Ovary (tissue), 9 donors: Measurements from ENCODE around the gene CTNND2. TPM values are rescaled to one million over a fixed set of nuclear protein-coding genes. Genes with fewer than 3 reads are reported as not detected.

ENCODE experiments used
- DNase-seq, 5 donors: peaks; one replicate each; pipeline ENCODE4 v3.0.0-alpha.2; 2019 to 2020
- H3K27ac ChIP-seq, 2 donors: fragments of 200-600 bp; one replicate each; pipeline versions ENCODE4 v1.5.1 to v1.8.0; 2019 to 2022
- H3K27me3 ChIP-seq: fragments of 200-600 bp; one replicate; pipeline ENCODE4 v1.8.0; 2022
- H3K36me3 ChIP-seq: fragments of 200-600 bp; sonication (generic); one replicate; pipeline ENCODE4 v1.5.1; 2019
- H3K4me1 ChIP-seq: one replicate; pipeline ENCODE4 v1.8.1; 2013; ENCODE audit warnings: mild to moderate bottlenecking, moderate library complexity; ENCODE audit not compliant: insufficient read depth
- H3K4me3 ChIP-seq: fragments of 200-600 bp; sonication (generic); one replicate; pipeline ENCODE4 v1.5.1; 2017
- H3K9me3 ChIP-seq, 2 donors: fragments of 200-600 bp in 1 of 2; sonication (generic) in 1 of 2; one replicate each; pipeline versions ENCODE4 v1.5.1 to v1.8.1; 2013 to 2019; ENCODE audit warnings: mild to moderate bottlenecking in 1 of 2, moderate library complexity in 1 of 2
- EP300 ChIP-seq: sonication (generic); formaldehyde crosslinking; IDR thresholded peaks from one replicate; pipeline ENCODE4 v1.6.1; 2017; ENCODE audit warnings: antibody characterized with exemption
- POLR2A ChIP-seq: fragments of 450-650 bp; IDR thresholded peaks from one replicate; pipeline ENCODE4 v1.6.1; 2017; ENCODE audit warnings: antibody characterized with exemption, mild to moderate bottlenecking, moderate library complexity
- WGBS, 3 donors: extraction: QIAGEN DNeasy Blood & Tissue Kit in 1 of 3; methylation state at CpG; one replicate each; pipeline versions ENCODE4 v1.1.5 to v1.1.7; 2013 to 2017; 5-methylcytosine and 5-hydroxymethylcytosine counted together
- intact Hi-C, 4 donors: fragments of 100-400 bp; cut with DNase I; formaldehyde crosslinking; loops; one replicate each; pipeline versions ENCODE4 v1.11.0 to v1.15.1; 2022 to 2023
- polyA plus RNA-seq, 2 donors: library from polyadenylated mRNA; stranded (reverse); fragments of 200-250 nt in 1 of 2; fragments of 350-450 nt in 1 of 2; fragmentation: Illumina TruSeq in 1 of 2; extraction: RNeasy Lipid Tissue Mini Kit (QIAGEN cat#74804) in 1 of 2; gene quantifications; one replicate each; pipeline ENCODE4 v1.2.3, GENCODE V29; 2013 to 2014
- total RNA-seq, 7 donors: library from RNA; depleted of rRNA in 2 of 7; stranded (reverse); fragments of >200 nt in 2 of 7; fragmentation: NEBNext Ultra II Directional in 3 of 7; extraction: Animal tissue kit (Norgen Biotek cat#: 25700) in 3 of 7; gene quantifications; one replicate each; pipeline versions ENCODE4 v1.1.0 to v1.2.4, GENCODE V29; 2016 to 2023
- TF ChIP-seq, protein P1 (sequence below), 3 donors: fragments of 450-650 bp in 2 of 3; fragments of 200-600 bp in 1 of 3; IDR thresholded peaks; one replicate each; pipeline versions ENCODE4 v1.5.1 to v1.8.0; 2016 to 2022; ENCODE audit warnings: antibody characterized with exemption in 3 of 3, mild to moderate bottlenecking in 1 of 3
- donor health status: DM: no; HTN: no; CAD: no; lungs with moderate emphysema.
- donor health status: DM: no; HTN: no; CAD: no.
- donor health status: Bipolar disorder and iron deficiency.
- donor health status: DM: yes; HTN: yes; CAD: no.
- donor health status: DM: no; HTN: no; CAD: no.
- donor health status: DM: yes; HTN: yes; CAD: no.

Gene CTNND2
- total and polyA plus RNA-seq, 9 donors = 0.52 to 13.2 (median 2.3) TPM

GRCh38 chr5:11383506-11384095 lies 520.6 kb downstream of the CTNND2 start:
- H3K4me1 ChIP-seq = peaks cover 5% of the 10 kb centered on the region
- TF ChIP-seq, protein P1, sequence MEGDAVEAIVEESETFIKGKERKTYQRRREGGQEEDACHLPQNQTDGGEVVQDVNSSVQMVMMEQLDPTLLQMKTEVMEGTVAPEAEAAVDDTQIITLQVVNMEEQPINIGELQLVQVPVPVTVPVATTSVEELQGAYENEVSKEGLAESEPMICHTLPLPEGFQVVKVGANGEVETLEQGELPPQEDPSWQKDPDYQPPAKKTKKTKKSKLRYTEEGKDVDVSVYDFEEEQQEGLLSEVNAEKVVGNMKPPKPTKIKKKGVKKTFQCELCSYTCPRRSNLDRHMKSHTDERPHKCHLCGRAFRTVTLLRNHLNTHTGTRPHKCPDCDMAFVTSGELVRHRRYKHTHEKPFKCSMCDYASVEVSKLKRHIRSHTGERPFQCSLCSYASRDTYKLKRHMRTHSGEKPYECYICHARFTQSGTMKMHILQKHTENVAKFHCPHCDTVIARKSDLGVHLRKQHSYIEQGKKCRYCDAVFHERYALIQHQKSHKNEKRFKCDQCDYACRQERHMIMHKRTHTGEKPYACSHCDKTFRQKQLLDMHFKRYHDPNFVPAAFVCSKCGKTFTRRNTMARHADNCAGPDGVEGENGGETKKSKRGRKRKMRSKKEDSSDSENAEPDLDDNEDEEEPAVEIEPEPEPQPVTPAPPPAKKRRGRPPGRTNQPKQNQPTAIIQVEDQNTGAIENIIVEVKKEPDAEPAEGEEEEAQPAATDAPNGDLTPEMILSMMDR (IDR thresholded peaks at IDR 0.05) = no peak
- TF ChIP-seq EP300 = no peak
- TF ChIP-seq POLR2A = no peak
- intact Hi-C loops = loop anchor here in 2 of 4 donors (10.0 kb wide), 2 partner anchors 79 to 109 kb away; no protein-coding TSS in a partner anchor
- WGBS, 3 donors = 71 to 87% (median 83%) methylated on average over 7 of the region's 7 CpGs
- H3K36me3 ChIP-seq = no peaks in the 10 kb centered on the region
- H3K27me3 ChIP-seq = no peaks in the 10 kb centered on the region
- H3K9me3 ChIP-seq = no peaks in the 10 kb centered on the region
- no peak overlapping the region for H3K4me3 ChIP-seq
- no peak overlapping the region for H3K27ac ChIP-seq
- no peak for DNase-seq

- Histone ChIP-seq H3K4me3 (no peak overlapping the region), H3K9me3 (no peaks in the 10 kb centered on the region), H3K4me1 (no peaks in the 10 kb centered on the region), H3K27ac (no peak overlapping the region), H3K27me3 (no peaks in the 10 kb centered on the region), H3K36me3 (no peaks in the 10 kb centered on the region)
- WGBS, 3 donors = 83 to 85% (median 84%) methylated on average over 5 of the region's 5 CpGs
- TF ChIP-seq, protein P1 (IDR thresholded peaks at IDR 0.05) = no peak
- TF ChIP-seq EP300 (no peak), POLR2A (no peak)
- no peak for DNase-seq
- intact Hi-C loops = no loop called here
Observed at GRCh38 chr5:11378461-11378860, 525.8 kb downstream of the CTNND2 start.

DNA sequence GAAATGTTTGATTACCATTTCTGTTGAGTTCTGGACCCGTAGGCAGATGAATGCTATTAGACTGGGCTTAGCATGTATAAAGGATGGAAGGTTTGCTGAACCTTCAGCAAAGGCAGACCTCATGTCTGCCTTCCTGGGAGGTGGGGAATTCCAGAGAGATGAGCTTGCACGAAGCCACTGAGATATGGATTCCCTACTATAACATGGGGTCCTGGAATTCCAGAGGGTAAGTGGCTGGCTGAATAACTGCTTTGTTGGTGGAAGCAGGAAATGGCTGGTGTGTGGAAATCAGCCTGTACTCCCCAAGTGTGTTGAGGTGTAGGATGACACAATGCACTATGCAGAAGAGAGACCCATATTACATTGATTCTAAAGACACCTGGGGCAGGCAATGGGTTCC lies 526.4 kb downstream of the CTNND2 start:
- 62 to 70% (median 69%) methylated on average over 2 of the region's 2 CpGs for WGBS, 3 donors
- no peak overlapping the region for H3K4me3 ChIP-seq
- H3K4me1 ChIP-seq = no peaks in the 10 kb centered on the region
- H3K36me3 ChIP-seq = no peaks in the 10 kb centered on the region
- TF ChIP-seq POLR2A = no peak
- TF ChIP-seq EP300 = no peak
- TF ChIP-seq, protein P1 (IDR thresholded peaks at IDR 0.05) = no peak
- no peak for DNase-seq
- no peaks in the 10 kb centered on the region for H3K27me3 ChIP-seq
- H3K9me3 ChIP-seq = no peaks in the 10 kb centered on the region
- intact Hi-C loops = no loop called here
- H3K27ac ChIP-seq = no peak overlapping the region

DNA sequence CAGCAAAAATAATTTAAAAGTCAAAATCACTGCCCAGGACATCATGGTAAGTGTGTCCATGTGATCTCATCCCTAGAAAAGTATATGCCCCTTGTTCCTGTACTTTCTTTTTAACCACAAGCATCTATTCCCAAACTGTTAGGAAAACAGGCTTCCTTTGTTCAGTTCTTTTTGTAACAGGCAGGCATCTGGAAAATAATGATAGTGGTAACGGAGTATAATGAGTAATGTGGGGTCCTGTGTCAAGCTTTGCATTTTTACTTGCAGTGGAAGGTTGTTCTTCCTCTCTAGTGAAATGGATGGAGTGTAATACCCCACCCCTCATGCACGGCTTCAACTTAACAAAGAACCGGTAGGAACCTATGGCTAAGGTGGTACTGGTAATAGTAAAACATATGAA lies 532.1 kb downstream of the CTNND2 start:
- Histone ChIP-seq H3K4me3 (no peak overlapping the region), H3K36me3 (no peaks in the 10 kb centered on the region)
- DNase-seq = no peak

More for the DNA sequence above, 532.1 kb downstream of the CTNND2 start:
- 85 to 88% (median 85%) methylated on average over 3 of the region's 3 CpGs for WGBS, 3 donors
- no peak for TF ChIP-seq POLR2A
- TF ChIP-seq, protein P1 (IDR thresholded peaks at IDR 0.05) = no peak
- no peak for TF ChIP-seq EP300
- no peaks in the 10 kb centered on the region for H3K9me3 ChIP-seq
- peaks cover 2% of the 10 kb centered on the region for H3K4me1 ChIP-seq
- H3K27me3 ChIP-seq = no peaks in the 10 kb centered on the region
- no peak overlapping the region for H3K27ac ChIP-seq
- intact Hi-C loops = no loop called here
